D721Med (cell line): ENCODE data around the gene C6.
"Not testable (repeated sequence)": the region's sequence is repeated elsewhere in the genome, so short reads cannot be mapped to it uniquely, and the experiment has no call there.

Experiments used
- DNase-seq: peaks from one replicate; pipeline ENCODE4 v3.0.0; 2011; ENCODE audit warnings: low spot score; ENCODE audit not compliant: insufficient read length
- FAIRE-seq: peaks from 2 replicates; lab custom pipeline; 2011; peaks lifted over from hg19 to GRCh38; lab: Jason Lieb, UNC
- CTCF ChIP-seq: IDR thresholded peaks from 2 replicates; pipeline ENCODE4 v1.5.1; 2012; ENCODE audit warnings: mild to moderate bottlenecking, control low read depth; ENCODE audit not compliant: insufficient read depth; ENCODE audit errors: missing control alignments

Gene C6

GRCh38 chr5:41219658-41220269 is 6.4 kb upstream of the C6 start:
- no peak for TF ChIP-seq CTCF
- DNase-seq (no peak), FAIRE-seq (no peak)

- no peak for TF ChIP-seq CTCF
- FAIRE-seq = no peak
- no peak for DNase-seq
Measured at GRCh38 chr5:41218929-41219657, 5.8 kb upstream of the C6 start.

GRCh38 chr5:41214182-41214581 is 850 bp upstream of the C6 start:
- DNase-seq (no peak), FAIRE-seq (no peak)
- no peak for TF ChIP-seq CTCF

- no peak for DNase-seq
- no peak for TF ChIP-seq CTCF
- FAIRE-seq = no peak
Measured at GRCh38 chr5:41212935-41213334, 397 bp downstream of the C6 start.

GRCh38 chr5:41211417-41211816 is 1.9 kb downstream of the C6 start:
- FAIRE-seq (no peak), DNase-seq (no peak)
- TF ChIP-seq CTCF = no peak

GRCh38 chr5:41205475-41205874 is 7.9 kb downstream of the C6 start:
- not testable (repeated sequence) for DNase-seq, FAIRE-seq

- no peak for FAIRE-seq
- no peak for DNase-seq
- TF ChIP-seq CTCF = no peak
Measured at GRCh38 chr5:41203033-41203432, 10.3 kb downstream of the C6 start.
